SK-N-SH treated with all-trans-retinoic acid at 6 μM for 48 hours (cell line): Measurements from ENCODE around the gene GALR1.

Experiments used
- ATAC-seq: fragments of 200-7000 bp; cut with Tn5 transposase; 3 replicates; pipeline ENCODE4 v1.9.1; 2020; ENCODE audit warnings: mild to moderate bottlenecking, moderate library complexity
- ARNTL ChIP-seq: fragments of 450-650 bp; formaldehyde crosslinking; IDR thresholded peaks from 2 replicates; pipeline ENCODE4 v1.5.0; 2020; ENCODE audit warnings: low read depth, mild to moderate bottlenecking, moderate library complexity, borderline replicate concordance
- CSDC2 ChIP-seq: fragments of 250-450 bp; sonication (Bioruptor Pico); IDR thresholded peaks from 2 replicates; pipeline ENCODE4 v1.5.0; 2020; ENCODE audit warnings: mild to moderate bottlenecking, moderate library complexity
- ESRRG ChIP-seq: fragments of 250-450 bp; sonication (Bioruptor Pico); IDR thresholded peaks from 2 replicates; pipeline ENCODE4 v1.6.1; 2021; ENCODE audit warnings: mild to moderate bottlenecking
- GLIS3 ChIP-seq: fragments of 250-450 bp; sonication (Bioruptor Pico); IDR thresholded peaks from 2 replicates; pipeline ENCODE4 v1.5.0; 2020; ENCODE audit warnings: mild to moderate bottlenecking, moderate library complexity
- ISL1 ChIP-seq: fragments of 250-450 bp; sonication (Bioruptor Pico); IDR thresholded peaks from 2 replicates; pipeline ENCODE4 v2.1.2; 2022; ENCODE audit warnings: mild to moderate bottlenecking, moderate library complexity
- OSR1 ChIP-seq: fragments of 250-450 bp; sonication (Bioruptor Pico); IDR thresholded peaks from 2 replicates; pipeline ENCODE4 v1.8.0; 2022; ENCODE audit warnings: moderate library complexity, mild to moderate bottlenecking, inconsistent platforms
- PPARA ChIP-seq: fragments of 250-450 bp; sonication (Bioruptor Pico); IDR thresholded peaks from 2 replicates; pipeline ENCODE4 v1.5.0; 2020; ENCODE audit warnings: mild to moderate bottlenecking, borderline replicate concordance
- RARB ChIP-seq: fragments of 250-450 bp; sonication (Bioruptor Pico); IDR thresholded peaks from 2 replicates; pipeline ENCODE4 v1.8.0; 2021; ENCODE audit warnings: mild to moderate bottlenecking, moderate library complexity
- SNAI2 ChIP-seq: fragments of 250-450 bp; sonication (Bioruptor Pico); IDR thresholded peaks from 2 replicates; pipeline ENCODE4 v1.5.0; 2020; ENCODE audit warnings: mild to moderate bottlenecking, moderate library complexity
- TOX ChIP-seq: fragments of 250-450 bp; sonication (Bioruptor Pico); IDR thresholded peaks from 2 replicates; pipeline ENCODE4 v1.8.0; 2021; ENCODE audit warnings: mild to moderate bottlenecking, moderate library complexity, borderline replicate concordance
- ZFP3 ChIP-seq: fragments of 250-450 bp; sonication (Bioruptor Pico); IDR thresholded peaks from 2 replicates; pipeline ENCODE4 v1.5.0; 2020; ENCODE audit warnings: mild to moderate bottlenecking, moderate library complexity
- ZFP30 ChIP-seq: fragments of 450-650 bp; formaldehyde crosslinking; IDR thresholded peaks from 2 replicates; pipeline ENCODE4 v1.5.0; 2022; ENCODE audit warnings: mild to moderate bottlenecking, moderate library complexity
- ZNF565 ChIP-seq: fragments of 450-650 bp; formaldehyde crosslinking; conservative IDR thresholded peaks from 2 replicates; pipeline ENCODE4 v1.5.0; 2020; ENCODE audit warnings: low read depth, mild to moderate bottlenecking, moderate library complexity
- ZNF8 ChIP-seq: fragments of 450-650 bp; formaldehyde crosslinking; IDR thresholded peaks from 2 replicates; pipeline ENCODE4 v1.5.0; 2020; ENCODE audit warnings: mild to moderate bottlenecking, moderate library complexity
- TF ChIP-seq, protein P1 (sequence below): fragments of 250-450 bp; sonication (Bioruptor Pico); IDR thresholded peaks from 2 replicates; pipeline ENCODE4 v1.5.0; 2020; ENCODE audit warnings: mild to moderate bottlenecking, moderate library complexity
- TF ChIP-seq, protein P2 (sequence below): fragments of 250-450 bp; sonication (Bioruptor Pico); IDR thresholded peaks from 2 replicates; pipeline ENCODE4 v1.8.0; 2020; ENCODE audit warnings: mild to moderate bottlenecking, moderate library complexity, borderline replicate concordance
- TF ChIP-seq, protein P3 (sequence below): fragments of 250-450 bp; sonication (Bioruptor Pico); IDR thresholded peaks from 2 replicates; pipeline ENCODE4 v1.8.0; 2021; ENCODE audit warnings: low read depth, mild to moderate bottlenecking, moderate library complexity, borderline replicate concordance
- TF ChIP-seq, protein P4 (sequence below): fragments of 250-450 bp; sonication (Bioruptor Pico); IDR thresholded peaks from 2 replicates; pipeline ENCODE4 v1.5.1; 2020; ENCODE audit warnings: low read depth, mild to moderate bottlenecking, moderate library complexity
- TF ChIP-seq, protein P5 (sequence below): fragments of 250-450 bp; sonication (Bioruptor Pico); IDR thresholded peaks from 2 replicates; pipeline ENCODE4 v1.5.1; 2021; ENCODE audit warnings: mild to moderate bottlenecking, moderate library complexity

Gene GALR1

DNA sequence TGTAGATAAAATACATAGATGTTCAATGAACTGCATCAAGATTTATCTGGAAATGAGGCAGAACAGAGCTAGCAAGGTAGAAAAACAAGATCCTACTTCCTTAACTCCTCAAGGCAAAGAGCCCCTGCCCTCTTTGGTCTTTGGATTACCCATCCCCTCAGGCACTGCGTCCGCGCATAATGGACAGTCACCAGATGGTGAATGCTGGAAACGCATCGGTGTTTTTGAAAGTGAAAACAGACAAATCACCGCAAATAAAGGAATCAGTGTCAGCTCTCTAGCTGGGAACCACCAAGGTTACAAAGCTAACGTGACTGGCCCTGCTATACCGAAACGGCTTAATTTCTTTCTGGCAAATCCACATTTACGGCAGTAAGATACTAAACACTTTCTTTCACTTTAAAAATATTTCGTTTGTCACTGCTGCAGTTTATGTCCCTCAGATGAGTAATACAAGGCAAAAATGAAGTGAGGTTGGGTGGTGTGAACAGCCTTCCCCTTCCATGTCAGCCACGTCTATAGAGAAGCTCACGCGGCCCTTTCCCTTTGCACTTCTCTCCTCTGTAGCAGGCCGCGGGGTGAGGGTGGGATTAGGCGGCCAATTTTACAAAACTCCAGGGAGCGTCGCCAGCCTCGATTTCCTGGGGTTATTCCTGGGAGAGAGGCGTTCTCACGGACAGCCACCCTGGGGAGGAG, 627 bp upstream of the GALR1 start:
- no peak for ATAC-seq
- TF ChIP-seq RARB (CRISPR knock-in tag) (no peak), OSR1 (CRISPR knock-in tag) (no peak), TOX (no peak), ZNF565 (CRISPR knock-in tag) (no peak), ZNF8 (CRISPR knock-in tag) (no peak), GLIS3 (CRISPR knock-in tag) (no peak), ZFP3 (CRISPR knock-in tag) (no peak)
- TF ChIP-seq, protein P1, sequence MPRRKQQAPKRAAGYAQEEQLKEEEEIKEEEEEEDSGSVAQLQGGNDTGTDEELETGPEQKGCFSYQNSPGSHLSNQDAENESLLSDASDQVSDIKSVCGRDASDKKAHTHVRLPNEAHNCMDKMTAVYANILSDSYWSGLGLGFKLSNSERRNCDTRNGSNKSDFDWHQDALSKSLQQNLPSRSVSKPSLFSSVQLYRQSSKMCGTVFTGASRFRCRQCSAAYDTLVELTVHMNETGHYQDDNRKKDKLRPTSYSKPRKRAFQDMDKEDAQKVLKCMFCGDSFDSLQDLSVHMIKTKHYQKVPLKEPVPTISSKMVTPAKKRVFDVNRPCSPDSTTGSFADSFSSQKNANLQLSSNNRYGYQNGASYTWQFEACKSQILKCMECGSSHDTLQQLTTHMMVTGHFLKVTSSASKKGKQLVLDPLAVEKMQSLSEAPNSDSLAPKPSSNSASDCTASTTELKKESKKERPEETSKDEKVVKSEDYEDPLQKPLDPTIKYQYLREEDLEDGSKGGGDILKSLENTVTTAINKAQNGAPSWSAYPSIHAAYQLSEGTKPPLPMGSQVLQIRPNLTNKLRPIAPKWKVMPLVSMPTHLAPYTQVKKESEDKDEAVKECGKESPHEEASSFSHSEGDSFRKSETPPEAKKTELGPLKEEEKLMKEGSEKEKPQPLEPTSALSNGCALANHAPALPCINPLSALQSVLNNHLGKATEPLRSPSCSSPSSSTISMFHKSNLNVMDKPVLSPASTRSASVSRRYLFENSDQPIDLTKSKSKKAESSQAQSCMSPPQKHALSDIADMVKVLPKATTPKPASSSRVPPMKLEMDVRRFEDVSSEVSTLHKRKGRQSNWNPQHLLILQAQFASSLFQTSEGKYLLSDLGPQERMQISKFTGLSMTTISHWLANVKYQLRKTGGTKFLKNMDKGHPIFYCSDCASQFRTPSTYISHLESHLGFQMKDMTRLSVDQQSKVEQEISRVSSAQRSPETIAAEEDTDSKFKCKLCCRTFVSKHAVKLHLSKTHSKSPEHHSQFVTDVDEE (CRISPR knock-in tag): no peak

DNA sequence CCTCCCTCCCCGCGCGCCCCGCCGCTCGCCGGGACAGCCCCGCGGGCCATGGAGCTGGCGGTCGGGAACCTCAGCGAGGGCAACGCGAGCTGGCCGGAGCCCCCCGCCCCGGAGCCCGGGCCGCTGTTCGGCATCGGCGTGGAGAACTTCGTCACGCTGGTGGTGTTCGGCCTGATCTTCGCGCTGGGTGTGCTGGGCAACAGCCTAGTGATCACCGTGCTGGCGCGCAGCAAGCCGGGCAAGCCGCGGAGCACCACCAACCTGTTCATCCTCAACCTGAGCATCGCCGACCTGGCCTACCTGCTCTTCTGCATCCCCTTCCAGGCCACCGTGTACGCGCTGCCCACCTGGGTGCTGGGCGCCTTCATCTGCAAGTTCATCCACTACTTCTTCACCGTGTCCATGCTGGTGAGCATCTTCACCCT, 865 bp downstream of the GALR1 start:
- no peak for ATAC-seq

DNA sequence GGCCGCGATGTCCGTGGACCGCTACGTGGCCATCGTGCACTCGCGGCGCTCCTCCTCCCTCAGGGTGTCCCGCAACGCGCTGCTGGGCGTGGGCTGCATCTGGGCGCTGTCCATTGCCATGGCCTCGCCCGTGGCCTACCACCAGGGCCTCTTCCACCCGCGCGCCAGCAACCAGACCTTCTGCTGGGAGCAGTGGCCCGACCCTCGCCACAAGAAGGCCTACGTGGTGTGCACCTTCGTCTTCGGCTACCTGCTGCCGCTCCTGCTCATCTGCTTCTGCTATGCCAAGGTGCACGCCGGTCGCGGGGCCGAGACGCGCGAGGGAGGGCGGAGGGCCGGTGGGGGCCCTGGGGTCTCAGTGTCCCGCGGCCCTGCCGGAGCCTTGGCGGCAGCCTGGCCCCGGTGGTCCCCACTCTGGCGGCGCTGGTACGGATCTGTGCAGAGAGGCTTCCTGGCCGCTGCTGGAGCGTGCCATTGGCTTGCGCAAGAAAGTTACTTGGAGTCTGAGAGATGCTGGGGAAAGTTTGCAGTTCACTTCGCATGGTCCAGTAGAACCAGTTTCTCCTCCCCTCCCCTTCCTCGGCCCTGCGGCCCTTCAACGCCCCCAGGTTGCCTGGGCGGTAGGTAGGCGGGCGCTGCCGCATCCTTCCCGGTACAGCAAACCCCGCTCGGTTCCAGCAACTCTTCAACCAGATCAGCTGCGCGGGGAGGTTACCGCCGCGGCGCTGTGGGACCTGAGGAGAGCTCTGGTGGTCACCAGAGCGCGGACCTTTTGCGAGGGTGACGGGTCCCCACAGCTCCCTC, 1.5 kb downstream of the GALR1 start:
- no peak for ATAC-seq
- TF ChIP-seq ESRRG (CRISPR knock-in tag): no peak
- no peak for TF ChIP-seq ISL1 (CRISPR knock-in tag)
- TF ChIP-seq, protein P2, sequence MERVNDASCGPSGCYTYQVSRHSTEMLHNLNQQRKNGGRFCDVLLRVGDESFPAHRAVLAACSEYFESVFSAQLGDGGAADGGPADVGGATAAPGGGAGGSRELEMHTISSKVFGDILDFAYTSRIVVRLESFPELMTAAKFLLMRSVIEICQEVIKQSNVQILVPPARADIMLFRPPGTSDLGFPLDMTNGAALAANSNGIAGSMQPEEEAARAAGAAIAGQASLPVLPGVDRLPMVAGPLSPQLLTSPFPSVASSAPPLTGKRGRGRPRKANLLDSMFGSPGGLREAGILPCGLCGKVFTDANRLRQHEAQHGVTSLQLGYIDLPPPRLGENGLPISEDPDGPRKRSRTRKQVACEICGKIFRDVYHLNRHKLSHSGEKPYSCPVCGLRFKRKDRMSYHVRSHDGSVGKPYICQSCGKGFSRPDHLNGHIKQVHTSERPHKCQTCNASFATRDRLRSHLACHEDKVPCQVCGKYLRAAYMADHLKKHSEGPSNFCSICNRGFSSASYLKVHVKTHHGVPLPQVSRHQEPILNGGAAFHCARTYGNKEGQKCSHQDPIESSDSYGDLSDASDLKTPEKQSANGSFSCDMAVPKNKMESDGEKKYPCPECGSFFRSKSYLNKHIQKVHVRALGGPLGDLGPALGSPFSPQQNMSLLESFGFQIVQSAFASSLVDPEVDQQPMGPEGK: no peak
- TF ChIP-seq TOX: no peak
- TF ChIP-seq, protein P1 (CRISPR knock-in tag): no peak
- TF ChIP-seq ZFP3 (CRISPR knock-in tag): no peak
- no peak for TF ChIP-seq ARNTL (CRISPR knock-in tag)

More for the DNA sequence above, 865 bp downstream of the GALR1 start:
- TF ChIP-seq ZNF8 (CRISPR knock-in tag) (no peak), ARNTL (CRISPR knock-in tag) (no peak), ZFP30 (no peak), ZFP3 (CRISPR knock-in tag) (no peak), ESRRG (CRISPR knock-in tag) (no peak), SNAI2 (CRISPR knock-in tag) (no peak), OSR1 (CRISPR knock-in tag) (no peak), GLIS3 (CRISPR knock-in tag) (no peak), CSDC2 (CRISPR knock-in tag) (no peak), TOX (no peak), ISL1 (CRISPR knock-in tag) (no peak), ZNF565 (CRISPR knock-in tag) (no peak), RARB (CRISPR knock-in tag) (no peak), PPARA (CRISPR knock-in tag) (no peak)
- TF ChIP-seq, protein P3, sequence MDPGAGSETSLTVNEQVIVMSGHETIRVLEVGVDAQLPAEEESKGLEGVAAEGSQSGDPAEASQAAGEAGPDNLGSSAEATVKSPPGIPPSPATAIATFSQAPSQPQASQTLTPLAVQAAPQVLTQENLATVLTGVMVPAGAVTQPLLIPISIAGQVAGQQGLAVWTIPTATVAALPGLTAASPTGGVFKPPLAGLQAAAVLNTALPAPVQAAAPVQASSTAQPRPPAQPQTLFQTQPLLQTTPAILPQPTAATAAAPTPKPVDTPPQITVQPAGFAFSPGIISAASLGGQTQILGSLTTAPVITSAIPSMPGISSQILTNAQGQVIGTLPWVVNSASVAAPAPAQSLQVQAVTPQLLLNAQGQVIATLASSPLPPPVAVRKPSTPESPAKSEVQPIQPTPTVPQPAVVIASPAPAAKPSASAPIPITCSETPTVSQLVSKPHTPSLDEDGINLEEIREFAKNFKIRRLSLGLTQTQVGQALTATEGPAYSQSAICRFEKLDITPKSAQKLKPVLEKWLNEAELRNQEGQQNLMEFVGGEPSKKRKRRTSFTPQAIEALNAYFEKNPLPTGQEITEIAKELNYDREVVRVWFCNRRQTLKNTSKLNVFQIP (CRISPR knock-in tag): no peak
- TF ChIP-seq, protein P4, sequence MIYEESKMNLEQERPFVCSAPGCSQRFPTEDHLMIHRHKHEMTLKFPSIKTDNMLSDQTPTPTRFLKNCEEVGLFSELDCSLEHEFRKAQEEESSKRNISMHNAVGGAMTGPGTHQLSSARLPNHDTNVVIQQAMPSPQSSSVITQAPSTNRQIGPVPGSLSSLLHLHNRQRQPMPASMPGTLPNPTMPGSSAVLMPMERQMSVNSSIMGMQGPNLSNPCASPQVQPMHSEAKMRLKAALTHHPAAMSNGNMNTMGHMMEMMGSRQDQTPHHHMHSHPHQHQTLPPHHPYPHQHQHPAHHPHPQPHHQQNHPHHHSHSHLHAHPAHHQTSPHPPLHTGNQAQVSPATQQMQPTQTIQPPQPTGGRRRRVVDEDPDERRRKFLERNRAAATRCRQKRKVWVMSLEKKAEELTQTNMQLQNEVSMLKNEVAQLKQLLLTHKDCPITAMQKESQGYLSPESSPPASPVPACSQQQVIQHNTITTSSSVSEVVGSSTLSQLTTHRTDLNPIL (CRISPR knock-in tag): no peak
- TF ChIP-seq, protein P2: no peak
- TF ChIP-seq, protein P5, sequence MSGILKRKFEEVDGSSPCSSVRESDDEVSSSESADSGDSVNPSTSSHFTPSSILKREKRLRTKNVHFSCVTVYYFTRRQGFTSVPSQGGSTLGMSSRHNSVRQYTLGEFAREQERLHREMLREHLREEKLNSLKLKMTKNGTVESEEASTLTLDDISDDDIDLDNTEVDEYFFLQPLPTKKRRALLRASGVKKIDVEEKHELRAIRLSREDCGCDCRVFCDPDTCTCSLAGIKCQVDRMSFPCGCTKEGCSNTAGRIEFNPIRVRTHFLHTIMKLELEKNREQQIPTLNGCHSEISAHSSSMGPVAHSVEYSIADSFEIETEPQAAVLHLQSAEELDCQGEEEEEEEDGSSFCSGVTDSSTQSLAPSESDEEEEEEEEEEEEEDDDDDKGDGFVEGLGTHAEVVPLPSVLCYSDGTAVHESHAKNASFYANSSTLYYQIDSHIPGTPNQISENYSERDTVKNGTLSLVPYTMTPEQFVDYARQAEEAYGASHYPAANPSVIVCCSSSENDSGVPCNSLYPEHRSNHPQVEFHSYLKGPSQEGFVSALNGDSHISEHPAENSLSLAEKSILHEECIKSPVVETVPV (CRISPR knock-in tag): no peak
- TF ChIP-seq, all 23 proteins: peak for 0
